GM19025 (cell line): Measurements from ENCODE around the gene TMEM242.

Experiments
- ATAC-seq: cut with Tn5 transposase; IDR thresholded peaks from one replicate; pipeline ENCODE4 v1.9.1; 2021; ENCODE audit warnings: mild to moderate bottlenecking, low read depth, moderate library complexity; ENCODE audit not compliant: unreplicated experiment

TMEM242 gene

GRCh38 chr6:157258878-157259277 lies 64.4 kb downstream of the TMEM242 start:
- no peak for ATAC-seq

GRCh38 chr6:157255079-157255478 lies 68.2 kb downstream of the TMEM242 start:
- no peak for ATAC-seq

GRCh38 chr6:157254538-157254937 lies 68.8 kb downstream of the TMEM242 start:
- ATAC-seq: no peak

- no peak for ATAC-seq
Observed at GRCh38 chr6:157253699-157254098, 69.6 kb downstream of the TMEM242 start.

- ATAC-seq: no peak
Observed at GRCh38 chr6:157253017-157253416, 70.3 kb downstream of the TMEM242 start.

- ATAC-seq: no peak
Observed at GRCh38 chr6:157251586-157252247, 71.6 kb downstream of the TMEM242 start.

GRCh38 chr6:157249826-157250225 lies 73.5 kb downstream of the TMEM242 start:
- ATAC-seq: no peak

- no peak for ATAC-seq
Observed at GRCh38 chr6:157248264-157248663, 75.1 kb downstream of the TMEM242 start.

GRCh38 chr6:157246771-157247484 lies 76.4 kb downstream of the TMEM242 start:
- ATAC-seq: no peak

- no peak for ATAC-seq
Observed at GRCh38 chr6:157246048-157246630, 77.2 kb downstream of the TMEM242 start.

GRCh38 chr6:157245436-157245835 lies 77.9 kb downstream of the TMEM242 start:
- no peak for ATAC-seq

GRCh38 chr6:157244780-157245179 lies 78.5 kb downstream of the TMEM242 start:
- no peak for ATAC-seq

GRCh38 chr6:157244175-157244574 lies 79.1 kb downstream of the TMEM242 start:
- no peak for ATAC-seq

- no peak for ATAC-seq
Observed at GRCh38 chr6:157242791-157243190, 80.5 kb downstream of the TMEM242 start.

- ATAC-seq: no peak
Observed at GRCh38 chr6:157240960-157241311, 82.4 kb downstream of the TMEM242 start.

- no peak for ATAC-seq
Observed at GRCh38 chr6:157240059-157240959, 83.0 kb downstream of the TMEM242 start.

GRCh38 chr6:157239671-157240058 lies 83.7 kb downstream of the TMEM242 start:
- no peak for ATAC-seq
